CD14-positive monocyte (primary cell): ENCODE results near the gene MT1X. TPM values are rescaled to one million over a fixed set of nuclear protein-coding genes. Genes with fewer than 3 reads are reported as not detected.

Experiments
- DNase-seq, 3 donors: peaks; one replicate each; pipeline ENCODE4 v3.0.0-alpha.2; 2011 to 2022
- H2AFZ ChIP-seq: 2 replicates; pipeline ENCODE4 v1.6.0; 2012; ENCODE audit warnings: mild to moderate bottlenecking, low read depth, low read length, inconsistent platforms; ENCODE audit not compliant: insufficient read depth, poor library complexity, severe bottlenecking
- H3K27ac ChIP-seq, 2 donors: 1 replicate in 1 of 2; 2 replicates in 1 of 2; pipeline ENCODE4 v1.5.1; 2012 to 2013; ENCODE audit warnings: low read length in 2 of 2, control low read depth in 1 of 2, inconsistent platforms in 1 of 2, low read depth in 1 of 2, mild to moderate bottlenecking in 1 of 2
- H3K27me3 ChIP-seq, 2 donors: one replicate each; pipeline versions ENCODE4 v1.6.0 to v1.6.1; 2011 to 2013; ENCODE audit warnings: low read length in 2 of 2; ENCODE audit not compliant: control insufficient read depth in 2 of 2, insufficient read depth in 2 of 2
- H3K36me3 ChIP-seq, 2 donors: replicated peaks in 1 of 2; 1 replicate in 1 of 2; 2 replicates in 1 of 2; pipeline versions ENCODE4 v1.5.1 to v1.6.1; 2012 to 2013; ENCODE audit warnings: low read length in 2 of 2, control low read depth in 1 of 2, inconsistent platforms in 1 of 2, mild to moderate bottlenecking in 1 of 2; ENCODE audit not compliant: insufficient read depth in 2 of 2, control insufficient read depth in 1 of 2
- H3K4me1 ChIP-seq, 2 donors: 1 replicate in 1 of 2; 2 replicates in 1 of 2; pipeline versions ENCODE4 v1.5.1 to v1.6.1; 2012 to 2013; ENCODE audit warnings: low read length in 2 of 2, control low read depth in 1 of 2, inconsistent platforms in 1 of 2, mild to moderate bottlenecking in 1 of 2, moderate library complexity in 1 of 2; ENCODE audit not compliant: insufficient read depth in 2 of 2, control insufficient read depth in 1 of 2
- H3K4me2 ChIP-seq: replicated peaks from 2 replicates; pipeline ENCODE3; 2012; ENCODE audit warnings: low read length, moderate library complexity, mild to moderate bottlenecking; ENCODE audit not compliant: poor library complexity, severe bottlenecking; ENCODE audit errors: extremely low read depth
- H3K4me3 ChIP-seq, 3 experiments: fragments of 200-600 bp in 1 of 3; sonication (generic) in 1 of 3; replicated peaks in 1 of 3; 1 replicate in 2 of 3; 2 replicates in 1 of 3; pipeline ENCODE4 v1.5.1; 2011 to 2013; ENCODE audit warnings: low read length in 3 of 3, mild to moderate bottlenecking in 3 of 3, control low read depth in 2 of 3, low read depth in 2 of 3, inconsistent platforms in 1 of 3, moderate library complexity in 1 of 3
- H3K79me2 ChIP-seq: 2 replicates; pipeline ENCODE4 v1.6.0; 2012; ENCODE audit warnings: mild to moderate bottlenecking, control low read depth, inconsistent platforms, low read length, moderate library complexity; ENCODE audit not compliant: insufficient read depth
- H3K9ac ChIP-seq: 2 replicates; pipeline ENCODE4 v1.6.0; 2017; ENCODE audit warnings: low read length, mild to moderate bottlenecking; ENCODE audit not compliant: insufficient read depth, poor library complexity, severe bottlenecking
- H3K9me3 ChIP-seq, 2 donors: replicated peaks in 1 of 2; 1 replicate in 1 of 2; 2 replicates in 1 of 2; pipeline versions ENCODE4 v1.5.1 to v1.6.1; 2012 to 2013; ENCODE audit warnings: low read length in 2 of 2, control low read depth in 1 of 2; ENCODE audit not compliant: control insufficient read depth in 1 of 2, insufficient read depth in 1 of 2
- H4K20me1 ChIP-seq: 2 replicates; pipeline ENCODE4 v1.6.0; 2012; ENCODE audit warnings: mild to moderate bottlenecking, low read length, control low read depth, moderate library complexity; ENCODE audit not compliant: insufficient read depth
- H3K27ac Mint-ChIP-seq, 7 donors: one replicate each; pipeline ENCODE4 v1.8.0; 2020; ENCODE audit warnings: mild to moderate bottlenecking in 7 of 7, mixed read lengths in 7 of 7, moderate library complexity in 6 of 7, inconsistent platforms in 2 of 7
- H3K27me3 Mint-ChIP-seq, 3 donors: one replicate each; pipeline ENCODE4 v1.8.0; 2021 to 2022; ENCODE audit warnings: low read depth in 3 of 3, mild to moderate bottlenecking in 3 of 3, mixed read lengths in 3 of 3, moderate library complexity in 3 of 3, inconsistent platforms in 1 of 3
- H3K36me3 Mint-ChIP-seq, 2 donors: one replicate each; pipeline ENCODE4 v1.8.0; 2020; ENCODE audit warnings: mixed read lengths in 2 of 2, inconsistent platforms in 1 of 2, mild to moderate bottlenecking in 1 of 2
- H3K4me1 Mint-ChIP-seq: one replicate; pipeline ENCODE4 v1.8.0; 2020; ENCODE audit warnings: mild to moderate bottlenecking, mixed read lengths
- H3K4me3 Mint-ChIP-seq, 2 donors: one replicate each; pipeline ENCODE4 v1.8.0; 2020; ENCODE audit warnings: mild to moderate bottlenecking in 2 of 2, mixed read lengths in 2 of 2, moderate library complexity in 1 of 2
- H3K9me3 Mint-ChIP-seq, 7 donors: one replicate each; pipeline ENCODE4 v1.8.0; 2020 to 2022; ENCODE audit warnings: mixed read lengths in 7 of 7, mild to moderate bottlenecking in 6 of 7, moderate library complexity in 6 of 7, inconsistent platforms in 2 of 7
- WGBS: methylation state at CpG from one replicate; pipeline ENCODE4 v1.1.5; 2013; ENCODE audit warnings: missing lambda C conversion rate; ENCODE audit not compliant: insufficient coverage; 5-methylcytosine and 5-hydroxymethylcytosine counted together
- intact Hi-C, 2 donors: fragments of 100-400 bp; cut with micrococcal nuclease; formaldehyde crosslinking; loops; one replicate each; pipeline versions ENCODE4 v1.15.0 to v1.15.1; 2023
- polyA plus RNA-seq, 3 donors: library from polyadenylated mRNA; depleted of rRNA in 1 of 3; unstranded in 2 of 3; stranded (reverse) in 1 of 3; fragments of 300-500 nt in 2 of 3; fragments of >200 nt in 1 of 3; fragmentation: Illumina TruSeq in 2 of 3; gene quantifications; 1 replicate in 2 of 3; 2 replicates in 1 of 3; pipeline ENCODE4 v1.2.3, GENCODE V29; 2012 to 2021
- TF ChIP-seq, protein P1 (sequence below): fragments of 200-600 bp; IDR thresholded peaks from one replicate; pipeline ENCODE4 v1.8.0; 2022; ENCODE audit warnings: antibody characterized with exemption, mild to moderate bottlenecking

MT1X gene
- polyA plus RNA-seq, 3 donors = 34.5 to 87.9 (median 55.4) TPM

DNA sequence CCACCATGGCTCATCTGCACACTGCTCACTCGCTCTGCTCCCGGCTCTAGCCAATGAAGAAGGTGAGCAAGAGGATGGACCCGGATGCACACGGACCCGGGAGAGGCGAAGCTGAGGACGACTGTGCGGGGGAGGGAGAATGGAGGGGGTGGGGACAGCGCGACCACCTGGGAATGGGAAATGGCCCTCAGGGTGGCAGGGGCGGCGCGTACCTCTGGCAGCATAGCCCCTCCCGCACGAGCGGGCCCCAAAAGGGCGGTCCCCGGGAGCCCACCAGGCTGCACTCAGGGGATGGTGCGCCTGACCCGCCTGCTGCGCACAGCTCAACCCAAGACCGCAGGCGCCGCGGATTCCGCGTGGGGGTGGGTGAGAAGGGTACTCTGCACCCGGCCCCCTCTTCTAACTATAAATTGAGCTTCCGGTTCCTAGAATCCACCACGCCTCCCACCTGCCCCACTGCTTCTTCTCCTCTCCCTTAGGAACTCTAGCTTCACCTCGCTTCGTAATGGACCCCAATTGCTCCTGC is 6.5 kb upstream of the MT1X start:
- Mint-ChIP-seq H3K4me1 (peaks cover 9% of the 10 kb centered on the region), H3K27me3 (peaks cover 62 to 72% (median 70%) of the 10 kb centered on the region in 3 donors), H3K36me3 (peaks cover 5% of the 10 kb centered on the region in 2 donors), H3K4me3 (peak overlapping the region; percentile 71 to 87), H3K27ac (no peak overlapping the region), H3K9me3 (peaks cover 0 to 11% (median 2%) of the 10 kb centered on the region in 7 donors)
- peak overlapping the region; percentile 36 for H3K4me2 ChIP-seq
- H3K9ac ChIP-seq = no peak overlapping the region
- H2AFZ ChIP-seq = peak overlapping the region; percentile 21
- peaks cover 25 to 66% of the 10 kb centered on the region in 2 donors for H3K27me3 ChIP-seq
- WGBS = 2% methylated on average over 25 of the region's 32 CpGs
- H3K27ac ChIP-seq = no peak overlapping the region
- intact Hi-C loops = no loop called here
- H3K4me1 ChIP-seq = peaks cover 0 to 5% of the 10 kb centered on the region in 2 donors
- no peaks in the 10 kb centered on the region for H3K36me3 ChIP-seq
- H3K79me2 ChIP-seq = no peaks in the 10 kb centered on the region
- H3K9me3 ChIP-seq = peaks cover 0 to 11% of the 10 kb centered on the region in 2 donors
- TF ChIP-seq, protein P1, sequence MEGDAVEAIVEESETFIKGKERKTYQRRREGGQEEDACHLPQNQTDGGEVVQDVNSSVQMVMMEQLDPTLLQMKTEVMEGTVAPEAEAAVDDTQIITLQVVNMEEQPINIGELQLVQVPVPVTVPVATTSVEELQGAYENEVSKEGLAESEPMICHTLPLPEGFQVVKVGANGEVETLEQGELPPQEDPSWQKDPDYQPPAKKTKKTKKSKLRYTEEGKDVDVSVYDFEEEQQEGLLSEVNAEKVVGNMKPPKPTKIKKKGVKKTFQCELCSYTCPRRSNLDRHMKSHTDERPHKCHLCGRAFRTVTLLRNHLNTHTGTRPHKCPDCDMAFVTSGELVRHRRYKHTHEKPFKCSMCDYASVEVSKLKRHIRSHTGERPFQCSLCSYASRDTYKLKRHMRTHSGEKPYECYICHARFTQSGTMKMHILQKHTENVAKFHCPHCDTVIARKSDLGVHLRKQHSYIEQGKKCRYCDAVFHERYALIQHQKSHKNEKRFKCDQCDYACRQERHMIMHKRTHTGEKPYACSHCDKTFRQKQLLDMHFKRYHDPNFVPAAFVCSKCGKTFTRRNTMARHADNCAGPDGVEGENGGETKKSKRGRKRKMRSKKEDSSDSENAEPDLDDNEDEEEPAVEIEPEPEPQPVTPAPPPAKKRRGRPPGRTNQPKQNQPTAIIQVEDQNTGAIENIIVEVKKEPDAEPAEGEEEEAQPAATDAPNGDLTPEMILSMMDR = no peak
- DNase-seq = no peak
- H3K4me3 ChIP-seq = peak overlapping the region in 1 of 3 experiments; percentile 42
- H4K20me1 ChIP-seq = no peaks in the 10 kb centered on the region

DNA sequence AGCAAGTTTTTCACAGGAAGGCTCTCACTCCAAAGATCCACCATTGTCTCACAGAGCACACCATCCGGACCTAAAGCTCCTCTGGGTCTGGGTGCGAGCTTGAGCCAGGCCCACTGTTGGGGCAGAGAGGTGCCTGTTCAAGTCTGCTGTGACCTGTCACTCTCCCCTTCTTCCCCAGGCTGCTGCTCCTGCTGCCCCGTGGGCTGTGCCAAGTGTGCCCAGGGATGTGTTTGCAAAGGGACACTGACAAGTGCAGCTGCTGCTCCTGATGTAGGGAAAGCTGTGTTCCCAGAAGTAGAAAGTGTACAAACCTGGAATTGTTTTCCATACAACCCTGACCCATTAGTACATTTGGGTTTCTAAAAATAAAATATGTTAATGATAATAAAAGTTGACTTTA is 4.8 kb upstream of the MT1X start:
- H4K20me1 ChIP-seq = no peaks in the 10 kb centered on the region
- peaks cover 17% of the 10 kb centered on the region for H3K4me1 Mint-ChIP-seq
- intact Hi-C loops = no loop called here
- H3K36me3 ChIP-seq = no peaks in the 10 kb centered on the region
- H3K27me3 ChIP-seq = peaks cover 20 to 49% of the 10 kb centered on the region in 2 donors
- 83% methylated on average over 2 of the region's 3 CpGs for WGBS
- peaks cover 52 to 57% (median 56%) of the 10 kb centered on the region in 3 donors for H3K27me3 Mint-ChIP-seq
- no peak overlapping the region for H3K4me2 ChIP-seq
- H3K4me3 Mint-ChIP-seq = peak overlapping the region in 1 of 2 donors; percentile 87
- TF ChIP-seq, protein P1 = no peak
- H3K27ac ChIP-seq = no peak overlapping the region
- peaks cover 5% of the 10 kb centered on the region in 2 donors for H3K36me3 Mint-ChIP-seq
- H3K79me2 ChIP-seq = no peaks in the 10 kb centered on the region
- no peak for DNase-seq
- H3K9me3 Mint-ChIP-seq = peaks cover 0 to 11% (median 0%) of the 10 kb centered on the region in 7 donors
- H3K9ac ChIP-seq = no peak overlapping the region
- peaks cover 0 to 11% of the 10 kb centered on the region in 2 donors for H3K9me3 ChIP-seq
- no peak overlapping the region for H3K4me3 ChIP-seq
- H3K4me1 ChIP-seq = peaks cover 6 to 12% of the 10 kb centered on the region in 2 donors
- no peak overlapping the region for H3K27ac Mint-ChIP-seq
- no peak overlapping the region for H2AFZ ChIP-seq
